PFSK-1 (cell line): ENCODE results near the gene SCO2. TPM values are rescaled to one million over a fixed set of nuclear protein-coding genes. Genes with fewer than 3 reads are reported as not detected.

ENCODE experiments used
- FOXP2 ChIP-seq: optimal IDR thresholded peaks from 2 replicates; pipeline ENCODE3; 2011; ENCODE audit warnings: borderline replicate concordance, control low read depth, inconsistent platforms; ENCODE audit not compliant: insufficient read depth; ENCODE audit errors: extremely low read length, extremely low read depth
- POLR2AphosphoS5 ChIP-seq: IDR thresholded peaks from 2 replicates; pipeline ENCODE4 v1.6.1; 2012; ENCODE audit warnings: low read depth, mild to moderate bottlenecking, control low read depth, low read length, moderate library complexity
- SIN3A ChIP-seq: IDR thresholded peaks from 2 replicates; pipeline ENCODE4 v1.6.1; 2012; ENCODE audit warnings: mild to moderate bottlenecking, low read length, moderate library complexity, borderline replicate concordance; ENCODE audit not compliant: insufficient read depth
- TAF1 ChIP-seq: IDR thresholded peaks from 2 replicates; pipeline ENCODE4 v1.6.1; 2012; ENCODE audit warnings: low read length, control low read depth, borderline replicate concordance; ENCODE audit not compliant: insufficient read depth
- polyA plus RNA-seq: library from polyadenylated mRNA; unstranded; fragments of >200 nt; gene quantifications from one replicate; pipeline ENCODE4 v1.2.1, GENCODE V29; 2012; ENCODE audit warnings: low read depth, missing spikeins; ENCODE audit not compliant: insufficient read length
- TF ChIP-seq, protein P1 (sequence below), 2 experiments: IDR thresholded peaks; 2 replicates each; pipeline versions ENCODE4 v1.6.1 to v1.8.0; 2011 to 2012; ENCODE audit warnings: low read depth in 2 of 2, low read length in 2 of 2, control low read depth in 1 of 2, inconsistent platforms in 1 of 2, mild to moderate bottlenecking in 1 of 2, moderate library complexity in 1 of 2; ENCODE audit not compliant: insufficient read depth in 1 of 2

The SCO2 gene, protein sequence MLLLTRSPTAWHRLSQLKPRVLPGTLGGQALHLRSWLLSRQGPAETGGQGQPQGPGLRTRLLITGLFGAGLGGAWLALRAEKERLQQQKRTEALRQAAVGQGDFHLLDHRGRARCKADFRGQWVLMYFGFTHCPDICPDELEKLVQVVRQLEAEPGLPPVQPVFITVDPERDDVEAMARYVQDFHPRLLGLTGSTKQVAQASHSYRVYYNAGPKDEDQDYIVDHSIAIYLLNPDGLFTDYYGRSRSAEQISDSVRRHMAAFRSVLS
- polyA plus RNA-seq, result 23.9 TPM

DNA sequence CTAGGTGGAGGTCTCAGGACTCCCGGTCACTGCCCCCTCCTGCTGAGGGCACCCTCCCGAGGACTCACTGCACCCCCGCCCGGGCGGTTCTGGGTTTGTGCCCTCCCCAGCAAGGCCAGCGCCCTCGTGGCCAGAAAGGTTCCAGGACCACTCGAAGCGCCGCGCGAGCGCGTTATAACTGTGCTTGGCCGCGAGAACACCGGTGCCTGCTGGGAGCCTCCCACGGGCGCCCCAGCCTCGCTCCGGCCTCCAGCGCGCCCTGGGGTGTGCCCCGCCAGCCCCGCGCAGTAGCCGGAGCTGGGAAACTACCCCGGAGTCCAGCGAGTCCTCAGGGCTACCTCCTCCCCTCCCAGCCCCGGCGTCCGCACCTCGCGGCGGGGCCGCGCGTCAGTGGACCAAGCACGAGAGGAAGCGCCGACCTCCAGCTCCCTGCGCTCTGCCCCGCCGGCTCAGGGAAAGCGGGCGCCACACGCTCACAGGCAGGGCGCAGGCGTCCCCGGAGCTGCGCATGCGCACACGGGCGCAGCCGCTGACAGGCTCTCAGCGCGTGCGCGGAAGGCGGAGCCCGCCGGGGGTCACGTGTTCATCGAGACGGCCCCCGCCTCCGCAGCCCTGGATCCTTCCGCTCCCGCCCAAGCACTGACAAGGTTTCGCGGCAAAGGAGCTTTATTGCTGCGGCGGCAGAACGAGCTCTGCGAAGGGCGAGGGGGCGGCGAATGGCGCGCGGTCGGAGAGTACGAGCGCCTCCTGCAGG is at the start of gene SCO2:
Gene SCO2, minus strand, starts transcription at position 495 of the 754 bp plus-strand sequence. CDS start 1,187 bp downstream, outside the sequence.
- TF ChIP-seq, protein P1, sequence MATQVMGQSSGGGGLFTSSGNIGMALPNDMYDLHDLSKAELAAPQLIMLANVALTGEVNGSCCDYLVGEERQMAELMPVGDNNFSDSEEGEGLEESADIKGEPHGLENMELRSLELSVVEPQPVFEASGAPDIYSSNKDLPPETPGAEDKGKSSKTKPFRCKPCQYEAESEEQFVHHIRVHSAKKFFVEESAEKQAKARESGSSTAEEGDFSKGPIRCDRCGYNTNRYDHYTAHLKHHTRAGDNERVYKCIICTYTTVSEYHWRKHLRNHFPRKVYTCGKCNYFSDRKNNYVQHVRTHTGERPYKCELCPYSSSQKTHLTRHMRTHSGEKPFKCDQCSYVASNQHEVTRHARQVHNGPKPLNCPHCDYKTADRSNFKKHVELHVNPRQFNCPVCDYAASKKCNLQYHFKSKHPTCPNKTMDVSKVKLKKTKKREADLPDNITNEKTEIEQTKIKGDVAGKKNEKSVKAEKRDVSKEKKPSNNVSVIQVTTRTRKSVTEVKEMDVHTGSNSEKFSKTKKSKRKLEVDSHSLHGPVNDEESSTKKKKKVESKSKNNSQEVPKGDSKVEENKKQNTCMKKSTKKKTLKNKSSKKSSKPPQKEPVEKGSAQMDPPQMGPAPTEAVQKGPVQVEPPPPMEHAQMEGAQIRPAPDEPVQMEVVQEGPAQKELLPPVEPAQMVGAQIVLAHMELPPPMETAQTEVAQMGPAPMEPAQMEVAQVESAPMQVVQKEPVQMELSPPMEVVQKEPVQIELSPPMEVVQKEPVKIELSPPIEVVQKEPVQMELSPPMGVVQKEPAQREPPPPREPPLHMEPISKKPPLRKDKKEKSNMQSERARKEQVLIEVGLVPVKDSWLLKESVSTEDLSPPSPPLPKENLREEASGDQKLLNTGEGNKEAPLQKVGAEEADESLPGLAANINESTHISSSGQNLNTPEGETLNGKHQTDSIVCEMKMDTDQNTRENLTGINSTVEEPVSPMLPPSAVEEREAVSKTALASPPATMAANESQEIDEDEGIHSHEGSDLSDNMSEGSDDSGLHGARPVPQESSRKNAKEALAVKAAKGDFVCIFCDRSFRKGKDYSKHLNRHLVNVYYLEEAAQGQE (IDR thresholded peaks at IDR 0.05; ENCODE audit: insufficient read depth in 1 of 2, low read depth in 2 of 2, low read length in 2 of 2), result no peak
- TF ChIP-seq POLR2AphosphoS5, result peak; percentile 73
- TF ChIP-seq SIN3A, result peak; percentile 13; the same call in 1 of the 2 replicates
- peak; percentile 85; the same call in 1 of the 2 replicates for TF ChIP-seq TAF1

DNA sequence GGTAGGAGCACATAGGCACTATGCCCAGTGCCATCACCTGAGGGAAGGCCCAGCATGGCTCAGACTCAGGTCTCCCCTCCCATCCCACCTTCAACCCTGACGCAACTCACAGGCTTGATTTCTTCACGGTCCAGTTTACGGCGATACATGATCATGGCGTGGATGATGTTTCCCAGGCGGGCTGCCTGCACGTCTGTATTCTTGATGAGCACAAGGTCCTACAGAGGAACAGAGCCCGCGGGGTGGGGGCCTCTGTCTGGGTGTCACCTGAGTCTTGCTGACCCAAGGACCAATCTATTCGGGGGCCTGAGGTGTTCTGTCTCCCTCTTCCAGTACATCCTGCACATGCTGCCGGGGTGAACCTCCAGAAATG is 49.0 kb upstream of the SCO2 start:
- TF ChIP-seq SIN3A (no peak), FOXP2 (no peak), POLR2AphosphoS5 (no peak), TAF1 (no peak)
- TF ChIP-seq, protein P1 (IDR thresholded peaks at IDR 0.05; ENCODE audit: insufficient read depth in 1 of 2, low read depth in 2 of 2, low read length in 2 of 2), result no peak

DNA sequence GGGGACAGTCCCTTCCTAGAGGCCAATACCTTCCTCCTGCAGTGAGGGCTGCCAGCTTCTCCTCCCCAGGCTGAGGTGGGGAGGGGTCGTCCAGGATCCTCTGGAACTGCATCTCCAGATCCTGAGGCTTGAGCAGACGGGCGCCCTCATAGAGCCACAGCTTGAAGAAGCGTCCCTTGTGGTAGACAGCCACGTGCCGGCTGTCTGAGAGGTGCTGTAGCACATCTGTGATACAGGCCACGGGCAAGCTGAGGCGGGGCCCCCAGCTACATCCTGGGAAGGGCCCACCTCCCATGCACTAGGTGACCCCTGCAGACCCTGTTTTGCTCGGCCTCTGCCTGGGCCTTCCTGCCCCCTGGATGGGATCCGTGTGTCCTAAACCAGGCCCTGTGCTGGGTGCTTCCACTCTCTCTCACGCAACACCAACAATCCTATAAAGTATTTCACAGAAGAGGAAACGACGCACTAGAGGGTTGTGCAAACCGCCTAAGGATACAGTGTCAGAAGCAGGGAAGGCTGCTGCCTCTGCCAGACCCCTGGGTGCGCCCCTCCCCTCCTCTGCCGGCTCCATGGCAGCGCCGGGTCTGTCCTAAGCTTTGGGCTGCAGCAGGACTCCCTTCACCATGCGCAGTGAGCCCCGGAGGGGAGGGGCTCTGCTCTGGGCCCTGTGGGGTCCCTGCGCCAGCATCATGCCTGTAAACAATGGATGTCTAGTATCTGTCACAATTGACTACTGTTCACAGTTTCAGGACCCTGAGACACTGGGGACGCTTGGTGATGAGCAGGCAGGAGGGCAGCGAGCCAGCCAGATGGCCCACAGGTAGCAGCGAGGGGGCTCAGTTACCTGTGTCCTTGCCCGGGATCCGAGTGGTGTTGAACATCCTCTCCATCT is 48.3 kb upstream of the SCO2 start:
- TF ChIP-seq TAF1, result no peak
- TF ChIP-seq SIN3A, result no peak
- no peak for TF ChIP-seq FOXP2
- TF ChIP-seq, protein P1 (IDR thresholded peaks at IDR 0.05; ENCODE audit: insufficient read depth in 1 of 2, low read depth in 2 of 2, low read length in 2 of 2), result no peak
- TF ChIP-seq POLR2AphosphoS5, result no peak

GRCh38 chr22:50572965-50573364 is 47.6 kb upstream of the SCO2 start:
- no peak for TF ChIP-seq POLR2AphosphoS5

DNA sequence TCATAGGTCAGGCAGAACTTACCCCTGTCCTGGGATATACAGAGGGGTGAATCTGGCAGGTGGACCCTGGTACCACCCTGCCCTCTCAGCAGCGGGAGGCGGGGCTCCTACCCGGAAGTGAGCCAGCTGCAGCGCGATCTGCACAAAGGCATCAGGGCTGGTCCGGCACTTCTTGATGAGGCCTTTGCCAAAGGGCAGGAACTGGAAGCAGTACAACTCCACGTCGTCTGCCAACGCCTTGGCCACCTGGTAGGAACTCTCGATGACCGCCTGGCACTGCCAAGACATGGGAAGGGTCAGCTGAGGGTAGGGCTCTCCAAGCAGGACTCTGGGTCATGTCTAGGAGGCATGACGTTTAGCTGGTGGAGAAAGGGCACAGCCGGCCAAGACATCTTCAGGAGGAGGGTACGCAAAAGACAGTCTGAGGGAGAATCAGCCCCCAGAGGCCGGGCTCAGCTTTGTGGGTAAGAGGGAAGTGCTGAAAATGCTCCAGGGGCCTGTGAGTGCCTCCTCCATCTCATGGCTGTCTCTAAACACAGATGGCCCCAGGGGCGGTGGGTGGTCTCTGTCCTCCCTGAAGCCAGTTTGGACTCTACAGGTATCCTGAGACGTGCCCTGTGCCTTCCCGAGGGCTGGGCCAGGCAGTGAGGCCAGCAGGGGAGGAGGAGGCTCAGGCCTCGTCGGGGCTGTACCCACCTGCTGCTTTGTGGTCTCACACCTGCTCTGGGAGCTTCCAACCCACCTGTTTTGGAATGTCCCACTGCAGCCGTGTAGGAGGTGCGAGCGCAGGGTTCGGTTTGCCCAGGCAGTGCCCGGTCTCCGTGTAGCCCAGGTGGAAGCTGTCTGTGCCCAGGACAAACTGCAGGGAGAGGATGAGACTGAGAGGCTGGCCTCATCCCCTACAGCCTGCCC is 46.1 kb upstream of the SCO2 start:
- TF ChIP-seq SIN3A (no peak), POLR2AphosphoS5 (no peak), TAF1 (no peak), FOXP2 (no peak)
- TF ChIP-seq, protein P1 (IDR thresholded peaks at IDR 0.05; ENCODE audit: insufficient read depth in 1 of 2, low read depth in 2 of 2, low read length in 2 of 2), result no peak
